GM21528 (cell line): ENCODE data around the gene SLC6A13.
"Not testable (repeated sequence)": the region's sequence is repeated elsewhere in the genome, so short reads cannot be mapped to it uniquely, and the experiment has no call there.

Experiments used
- ATAC-seq: cut with Tn5 transposase; IDR thresholded peaks from one replicate; pipeline ENCODE4 v1.9.1; 2021; ENCODE audit warnings: mild to moderate bottlenecking, moderate library complexity; ENCODE audit not compliant: unreplicated experiment, low FRiP score

SLC6A13 gene

DNA sequence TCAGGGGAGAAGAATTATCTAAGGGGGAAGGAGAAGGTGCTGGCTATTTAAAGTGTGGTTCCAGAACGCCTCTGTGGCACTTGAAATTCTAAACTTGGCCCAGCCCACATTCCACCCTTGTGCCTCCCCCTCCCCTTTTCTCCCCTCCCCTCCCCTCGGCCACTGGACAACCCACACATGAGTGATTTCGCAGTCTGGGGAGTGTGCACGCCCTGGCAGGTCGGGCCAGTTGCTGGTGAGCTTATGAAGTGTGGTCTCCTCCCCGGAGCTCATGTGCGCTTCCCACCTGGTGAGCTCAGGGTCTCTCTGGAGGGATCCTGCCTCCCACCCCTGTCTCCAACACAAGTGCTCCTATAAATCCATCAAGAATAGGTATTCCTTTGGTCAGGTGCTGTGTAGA lies at the start of gene SLC6A13:
Gene SLC6A13, minus strand, starts transcription at position 20 of the 400 bp plus-strand sequence. CDS start 2,784 bp downstream, outside the sequence.
- no peak for ATAC-seq

DNA sequence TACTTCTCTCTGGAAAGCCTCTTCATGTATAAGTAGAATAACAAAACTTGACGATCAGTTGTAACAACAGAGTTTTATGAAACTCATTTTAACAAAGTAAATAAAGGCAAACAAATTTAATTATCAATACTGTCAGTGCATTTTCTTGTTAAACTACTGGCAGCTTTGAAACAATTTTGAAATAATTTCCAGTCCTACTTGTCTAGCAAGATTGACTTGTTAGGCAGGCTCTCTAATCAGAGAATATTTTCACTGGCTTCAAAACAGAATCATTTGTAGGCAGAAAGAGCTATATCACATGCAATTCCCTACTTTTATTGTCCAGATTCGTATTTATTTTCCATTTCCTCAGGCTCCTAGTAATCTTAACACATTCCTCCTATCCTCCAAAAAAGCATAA lies 45.9 kb upstream of the SLC6A13 start:
- no peak for ATAC-seq

DNA sequence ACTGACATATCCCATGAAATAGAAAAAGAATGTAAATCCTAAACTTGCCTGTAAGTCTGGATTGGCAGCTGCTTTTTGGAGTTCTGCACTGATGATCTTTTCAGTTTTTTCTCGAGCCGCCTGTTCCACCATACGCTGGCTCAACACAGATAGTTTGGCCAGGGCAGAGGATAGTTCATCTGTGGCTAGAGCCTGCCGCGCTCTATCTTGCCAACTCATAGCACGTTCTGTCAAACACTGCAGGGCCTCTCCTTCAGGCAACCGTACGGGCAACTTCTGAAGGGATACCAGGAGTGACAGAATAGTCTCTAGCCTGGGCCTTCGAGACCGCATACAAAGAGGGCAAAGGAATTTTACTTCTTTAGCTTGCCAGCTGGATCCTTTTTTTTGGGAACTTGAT lies 44.8 kb upstream of the SLC6A13 start:
- ATAC-seq, result no peak

DNA sequence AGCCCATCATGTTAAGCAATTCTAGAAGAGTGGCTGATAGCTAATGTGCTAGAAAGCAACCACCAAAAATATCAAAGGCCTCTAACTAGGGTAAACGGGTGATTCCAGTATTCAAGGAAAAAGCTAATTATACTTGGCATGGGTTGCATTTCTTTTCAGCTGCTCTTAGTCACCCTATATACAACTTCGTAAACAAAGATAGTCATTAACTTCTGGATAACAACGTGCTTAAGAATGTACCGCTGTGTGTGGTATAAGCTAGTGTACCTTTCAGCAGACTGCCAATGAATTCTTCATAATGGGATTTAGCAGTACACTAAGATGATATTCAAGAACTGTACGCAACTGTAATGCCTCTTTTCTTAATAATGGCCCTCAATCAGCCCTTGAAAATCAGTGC lies 42.2 kb upstream of the SLC6A13 start:
- no peak for ATAC-seq

DNA sequence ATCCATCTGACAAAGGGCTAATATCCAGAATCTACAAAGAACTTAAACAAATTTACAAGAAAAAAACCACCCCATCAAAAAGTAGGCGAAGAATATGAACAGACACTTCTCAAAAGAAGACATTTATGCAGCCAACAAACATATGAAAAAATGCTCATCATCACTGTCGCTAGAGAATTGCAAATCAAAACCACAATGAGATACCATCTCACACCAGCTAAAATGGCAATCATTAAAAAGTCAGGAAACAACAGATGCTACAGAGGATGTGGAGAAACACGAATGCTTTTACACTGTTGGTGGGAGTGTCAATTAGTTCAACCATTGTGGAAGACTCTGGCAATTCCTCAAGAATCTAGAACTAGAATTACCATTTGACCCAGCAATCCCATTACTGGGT lies 40.1 kb upstream of the SLC6A13 start:
- ATAC-seq, result not testable (repeated sequence)

DNA sequence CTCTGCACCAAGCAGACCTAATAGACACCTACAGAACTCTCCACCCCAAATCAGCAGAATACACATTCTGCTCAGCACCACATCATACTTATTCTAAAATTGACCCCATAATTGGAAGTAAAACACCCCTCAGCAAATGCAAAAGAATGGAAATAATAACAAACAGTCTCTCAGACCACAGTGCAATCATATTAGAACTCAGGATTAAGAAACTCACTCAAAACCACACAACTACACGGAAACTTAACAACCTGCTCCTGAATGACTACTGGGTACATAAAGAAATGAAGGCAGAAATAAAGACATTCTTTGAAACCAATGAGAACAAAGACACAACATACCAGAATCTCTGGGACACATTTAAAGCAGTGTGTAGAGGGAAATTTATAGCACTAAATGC lies 37.5 kb upstream of the SLC6A13 start:
- ATAC-seq, result not testable (repeated sequence)

DNA sequence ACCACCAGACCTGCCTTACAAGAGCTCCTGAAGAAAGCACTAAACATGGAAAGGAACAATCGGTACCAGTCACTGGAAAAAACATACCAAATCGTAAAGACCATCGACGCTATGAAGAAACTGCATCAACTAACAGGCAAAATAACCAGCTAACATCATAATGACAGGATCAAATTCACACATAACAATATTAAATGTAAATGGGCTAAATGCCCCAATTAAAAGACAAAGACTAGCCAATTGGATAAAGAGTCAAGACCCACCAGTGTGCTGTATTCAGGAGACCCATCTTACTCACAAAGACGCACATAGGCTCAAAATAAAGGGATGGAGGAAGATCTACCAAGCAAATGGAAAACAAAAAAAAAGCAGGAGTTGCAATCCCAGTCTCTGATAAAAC lies 36.9 kb upstream of the SLC6A13 start:
- not testable (repeated sequence) for ATAC-seq

DNA sequence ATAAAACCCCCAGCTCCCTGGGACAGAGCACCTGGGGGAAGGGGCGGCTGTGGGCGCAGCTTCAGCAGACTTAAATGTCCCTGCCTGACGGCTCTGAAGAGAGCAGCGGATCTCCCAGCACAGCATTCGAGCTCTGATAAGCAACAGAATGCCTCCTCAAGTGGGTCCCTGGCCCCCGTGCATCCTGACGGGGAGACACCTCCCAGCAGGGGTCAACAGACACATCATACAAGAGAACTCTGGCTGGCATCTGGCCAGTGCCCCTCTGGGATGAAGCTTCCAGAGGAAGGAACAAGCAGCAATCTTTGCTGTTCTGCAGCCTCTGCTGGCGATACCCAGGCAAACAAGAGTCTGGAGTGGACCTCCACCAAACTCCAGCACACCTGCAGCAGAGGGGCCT lies 35.4 kb upstream of the SLC6A13 start:
- ATAC-seq, result not testable (repeated sequence)

DNA sequence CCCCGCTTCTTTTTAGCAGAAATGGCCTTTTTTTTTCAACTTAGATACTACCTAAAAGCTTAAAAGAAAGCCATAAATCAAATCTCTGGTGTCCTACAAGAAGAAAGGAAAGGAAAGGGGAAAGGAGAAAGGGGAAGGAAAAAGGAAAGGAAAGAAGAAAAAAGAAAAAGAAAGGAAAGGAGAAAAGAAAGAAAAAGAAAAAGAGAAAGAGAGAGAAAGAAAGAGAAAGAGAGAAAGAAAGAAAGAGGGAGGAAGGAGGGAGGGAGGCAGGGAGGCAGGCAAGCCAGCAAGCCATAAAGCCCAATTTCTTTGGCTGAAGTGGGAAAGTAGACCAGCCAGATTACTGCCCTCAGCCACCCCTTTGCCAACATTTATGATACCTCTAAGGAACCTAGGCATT lies 32.5 kb upstream of the SLC6A13 start:
- ATAC-seq, result no peak

DNA sequence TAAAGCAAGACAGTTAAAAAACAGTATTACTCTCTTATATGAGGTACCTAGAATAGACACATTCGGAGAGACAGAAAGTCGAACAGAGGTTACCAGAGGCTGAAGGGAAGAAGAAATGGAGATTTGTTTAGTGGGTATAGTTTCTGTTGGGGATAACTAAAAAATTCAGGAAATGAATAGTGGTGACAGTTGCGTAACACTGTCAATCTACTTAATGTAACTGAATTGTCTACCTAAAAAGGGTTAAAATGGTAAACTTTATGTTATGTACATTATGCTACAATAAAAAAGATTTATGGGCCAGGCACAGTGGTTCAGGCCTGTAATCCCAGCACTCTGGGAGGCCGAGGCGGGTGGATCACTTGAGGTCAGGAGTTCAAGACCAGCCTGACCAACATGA lies 30.6 kb upstream of the SLC6A13 start:
- ATAC-seq, result no peak

DNA sequence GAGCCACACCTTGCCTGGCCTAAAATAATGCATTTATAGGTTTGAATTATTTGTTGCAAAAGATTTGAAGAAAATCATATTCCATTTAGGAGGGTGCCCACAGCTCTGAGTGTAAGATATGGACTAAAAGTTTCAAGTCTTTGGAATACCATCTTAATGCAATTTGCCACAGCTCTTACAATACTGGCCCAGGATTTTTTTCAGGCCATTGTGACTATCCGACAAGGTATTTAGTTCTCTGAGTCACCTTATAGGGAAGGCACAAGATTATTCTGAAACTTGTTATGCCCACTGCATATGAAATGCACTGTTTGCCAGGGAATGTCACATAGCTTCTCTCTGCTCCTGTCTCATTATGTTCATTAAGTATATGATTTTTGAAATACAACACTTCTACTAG lies 29.6 kb upstream of the SLC6A13 start:
- ATAC-seq, result no peak

DNA sequence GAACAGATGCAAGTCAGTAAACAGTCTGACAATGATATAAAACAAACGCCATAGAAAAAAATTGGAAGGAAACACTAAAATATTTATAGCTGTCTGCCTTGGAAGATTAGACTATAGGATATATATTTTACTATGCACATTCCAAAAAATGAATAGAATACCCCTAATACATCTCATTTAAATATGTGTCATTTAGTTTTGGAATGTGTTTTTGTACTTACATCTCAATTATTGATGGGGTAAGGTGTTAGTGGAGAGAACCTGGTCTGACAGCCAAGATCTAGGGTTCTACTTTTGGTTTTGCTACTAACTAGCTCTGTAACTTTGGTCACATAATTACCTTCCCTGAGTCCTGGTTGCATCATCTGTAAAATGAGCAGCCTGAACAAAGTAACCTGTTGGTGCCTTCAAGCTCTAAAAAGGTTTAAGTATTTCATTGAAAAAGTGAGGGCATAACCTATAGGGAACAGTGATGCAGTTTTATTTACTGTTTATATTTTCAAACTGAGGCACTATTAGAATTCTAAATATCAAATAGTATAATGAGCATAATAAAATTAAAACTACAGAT lies 28.6 kb upstream of the SLC6A13 start:
- ATAC-seq, result no peak

DNA sequence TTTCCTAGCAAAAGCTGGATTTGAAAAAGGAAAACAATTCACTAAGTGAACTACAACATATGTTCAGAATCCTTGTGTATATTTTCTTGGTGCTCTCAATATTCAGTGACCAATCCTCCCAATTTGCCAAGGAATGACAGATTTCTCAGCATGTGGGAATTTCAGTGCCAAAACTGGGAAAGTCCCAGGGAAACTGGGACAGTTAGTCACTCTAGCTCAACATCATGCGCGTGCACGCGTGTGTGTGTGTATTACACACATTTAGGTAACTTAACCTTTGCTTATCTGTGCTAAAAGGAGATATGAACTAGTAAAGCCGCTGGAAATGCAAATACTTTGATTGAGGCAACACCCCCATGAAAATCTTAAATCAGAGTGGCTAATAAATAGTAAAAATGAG lies 26.1 kb upstream of the SLC6A13 start:
- no peak for ATAC-seq

DNA sequence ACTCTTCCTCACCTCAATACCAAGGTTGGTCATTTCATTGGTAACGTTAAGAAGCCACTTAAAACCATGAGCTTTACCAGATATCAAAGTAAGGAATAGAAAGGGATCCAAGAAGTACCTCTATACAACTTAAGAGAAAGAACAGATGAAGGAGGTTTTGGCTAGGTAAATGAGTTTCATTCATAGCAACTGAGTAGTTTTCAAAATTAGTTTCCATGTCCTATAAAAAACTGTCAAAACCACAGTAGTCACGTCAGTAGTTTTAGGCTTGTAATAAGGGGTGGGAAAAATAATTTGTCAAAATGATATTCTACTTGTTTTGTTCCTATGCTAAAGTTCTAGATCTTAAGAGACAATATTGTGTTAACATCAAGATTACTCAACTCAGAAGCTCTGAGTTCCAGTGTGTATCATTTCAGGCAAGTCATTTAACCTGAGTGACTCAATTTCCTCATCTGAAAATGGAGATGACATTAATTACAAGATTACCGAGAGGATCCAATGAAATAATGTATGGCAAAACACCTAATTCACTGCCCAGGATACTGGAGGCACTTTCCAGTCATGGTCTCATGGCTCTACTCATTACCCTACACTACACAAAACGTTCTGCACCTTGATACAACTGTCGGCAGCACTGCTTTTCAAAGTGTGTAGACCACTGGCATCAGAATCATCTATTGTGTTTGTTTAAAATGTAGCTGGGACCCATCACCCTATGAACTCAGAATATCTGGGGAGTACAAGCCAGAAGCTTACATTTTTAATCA lies 24.1 kb upstream of the SLC6A13 start:
- no peak for ATAC-seq

DNA sequence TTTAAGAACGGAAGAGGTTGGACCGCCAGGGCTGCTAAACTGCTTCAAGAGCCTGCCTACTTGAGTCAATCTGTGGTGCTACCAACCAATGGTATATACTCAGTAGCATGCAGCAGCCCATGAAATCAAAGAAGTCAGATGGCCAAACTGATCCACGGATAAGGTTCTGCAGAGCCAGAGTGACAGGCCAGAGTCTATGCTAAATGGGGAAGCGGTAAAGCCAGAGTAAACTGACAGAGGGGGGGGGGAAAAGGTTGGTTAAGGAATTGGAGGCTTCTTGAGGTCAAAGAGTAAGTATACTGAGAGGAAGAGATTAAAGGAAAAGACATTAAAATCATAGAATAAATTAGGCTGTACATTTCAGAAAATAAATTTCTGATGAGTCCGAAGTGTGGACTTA lies 15.4 kb upstream of the SLC6A13 start:
- no peak for ATAC-seq

DNA sequence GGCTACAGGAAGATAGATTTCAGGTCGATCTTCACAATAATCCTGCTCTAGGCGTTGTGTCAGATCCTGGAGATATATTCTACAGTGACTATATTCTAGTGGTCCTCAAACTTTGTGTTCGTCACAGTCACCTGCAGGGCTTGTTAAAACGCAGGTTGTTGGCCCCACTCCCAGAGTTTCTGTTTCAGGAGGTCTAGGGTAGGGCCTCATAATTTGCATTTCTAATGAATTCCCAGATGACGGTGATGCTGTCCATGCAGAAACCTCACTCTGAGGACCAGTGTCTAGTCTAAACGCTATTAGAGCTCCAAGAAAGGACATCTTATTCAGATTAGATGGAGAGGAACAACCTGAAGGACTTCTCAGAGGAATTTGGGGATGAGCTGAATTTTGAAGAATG lies 13.2 kb upstream of the SLC6A13 start:
- no peak for ATAC-seq

DNA sequence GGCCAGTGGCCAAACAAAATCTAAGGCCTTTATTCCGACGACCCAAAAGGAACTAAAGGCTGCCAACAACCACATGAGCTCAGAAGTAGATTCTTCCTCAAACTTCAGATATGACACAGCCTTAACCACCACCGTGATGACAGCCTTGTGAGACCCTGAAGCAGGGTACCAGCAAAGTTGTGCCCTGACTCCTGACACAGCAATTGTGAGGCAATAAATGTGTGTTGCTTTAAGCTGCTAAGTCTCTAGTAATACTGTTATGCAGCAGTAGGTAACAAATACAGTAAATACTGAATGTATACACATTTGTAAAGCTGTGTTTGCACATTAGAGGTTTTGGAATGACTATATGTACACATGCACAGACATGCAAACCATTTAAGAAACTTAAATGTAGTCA lies 10.7 kb upstream of the SLC6A13 start:
- ATAC-seq, result no peak

DNA sequence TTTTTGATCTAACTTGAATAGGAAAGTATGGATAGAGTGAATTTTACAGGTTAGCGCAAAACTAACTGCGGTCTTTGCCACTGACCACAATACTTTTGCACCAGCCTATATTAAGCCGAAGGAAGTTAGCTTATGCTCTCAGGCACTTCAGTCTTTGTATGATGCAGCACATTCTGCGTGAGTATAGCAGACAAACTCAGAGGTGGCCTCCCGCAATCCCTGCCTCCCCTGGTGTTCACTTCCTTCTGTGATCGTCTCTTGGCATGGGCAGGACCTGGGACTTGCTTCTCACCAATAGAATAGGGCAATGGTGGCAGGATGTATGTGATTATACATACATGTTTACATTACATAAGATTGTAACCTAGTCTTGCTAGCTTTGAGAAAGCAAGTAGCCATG lies 10.3 kb upstream of the SLC6A13 start:
- ATAC-seq, result no peak

DNA sequence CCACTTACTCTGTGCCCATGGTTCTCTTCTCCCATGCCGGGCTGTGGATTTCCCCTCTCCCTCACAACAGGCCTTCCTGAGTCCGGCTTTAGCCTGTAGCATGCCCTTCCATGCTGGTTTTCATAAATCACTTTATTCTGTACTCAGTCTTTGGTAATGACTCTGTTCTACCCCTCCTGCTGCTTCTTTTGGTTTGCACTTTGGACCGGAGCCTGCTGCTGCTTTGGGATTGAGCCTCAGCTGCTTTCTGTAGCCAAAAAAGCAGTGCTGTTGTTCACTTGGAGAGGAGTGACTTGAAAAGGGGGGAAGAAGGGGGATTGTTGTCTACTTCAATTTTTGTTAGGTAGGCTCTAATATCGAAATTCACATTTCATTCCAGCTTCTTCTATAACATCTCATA lies 8.5 kb upstream of the SLC6A13 start:
- ATAC-seq, result no peak

DNA sequence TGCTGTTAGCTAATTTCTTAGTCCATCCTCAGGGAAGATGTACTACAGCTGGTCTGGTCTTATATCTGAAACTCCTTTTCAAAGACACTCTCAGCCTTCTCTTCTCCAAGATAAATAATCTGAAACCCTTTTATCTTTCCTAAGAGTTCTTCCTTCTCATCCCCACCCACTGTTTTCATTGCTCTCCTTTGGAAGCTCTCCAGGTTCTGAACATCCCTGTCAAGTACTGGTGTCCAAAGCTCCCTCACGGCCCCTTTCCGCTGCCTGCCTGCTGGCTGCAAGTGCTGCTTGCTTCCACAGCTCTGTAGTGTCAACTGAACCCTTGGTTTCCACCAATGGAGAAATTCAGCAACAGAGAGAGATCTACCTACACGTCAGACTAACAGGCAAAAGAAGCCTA lies 6.6 kb upstream of the SLC6A13 start:
- no peak for ATAC-seq

DNA sequence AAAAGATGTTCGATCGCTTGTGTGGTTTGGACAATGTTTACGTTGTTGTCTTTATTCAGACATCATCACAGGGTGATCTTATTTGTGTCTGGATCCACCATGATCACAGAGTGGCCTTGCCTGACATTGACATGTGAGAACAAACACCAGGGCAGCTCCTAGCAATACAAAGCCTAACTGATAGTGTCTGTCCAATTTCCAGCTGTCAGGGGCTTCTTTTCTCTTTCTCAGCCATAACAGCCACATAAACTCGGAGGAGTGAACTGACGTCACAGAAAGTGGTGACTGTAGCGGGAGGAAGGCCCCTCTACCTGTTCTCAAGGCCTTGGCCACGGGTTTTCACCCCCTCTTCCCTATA lies 5.8 kb upstream of the SLC6A13 start:
- ATAC-seq, result no peak
